ENCODE results near the gene XYLT1. TPM values are rescaled to one million over a fixed set of nuclear protein-coding genes. Genes with fewer than 3 reads are reported as not detected.

The XYLT1 gene
- total and polyA plus RNA-seq, 2 of the 8 experiments (the other 6 are each of a cell fraction or from before 2014, with no cell fraction given), result 6.6 to 25.4 TPM

DNA sequence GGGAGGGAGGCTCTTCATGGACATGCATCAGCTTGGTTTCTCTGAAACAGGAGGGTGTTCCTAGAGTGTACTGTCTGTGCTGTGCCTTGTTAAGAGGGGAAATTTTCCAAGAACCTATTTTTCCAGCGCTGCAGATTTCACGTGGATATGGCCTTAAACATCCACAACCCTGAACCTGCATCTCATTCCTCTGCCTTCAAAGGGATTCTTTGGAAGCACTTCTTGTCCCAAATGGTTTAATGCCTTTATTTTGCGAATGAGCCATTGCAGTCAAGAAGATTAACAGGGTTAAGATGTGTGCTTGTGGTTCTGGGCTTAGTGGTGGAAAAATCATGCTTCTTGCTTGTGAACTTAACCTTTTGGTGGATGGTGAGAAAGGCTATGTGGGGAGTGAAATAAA, 161.2 kb downstream of the XYLT1 start:
- Histone ChIP-seq H4K5ac (ENCODE audit: insufficient read length, low read depth, low read length) (no peak overlapping the region), H3K4ac (replicated peaks; ENCODE audit: insufficient read length, low read depth, low read length) (no peak overlapping the region), H3K4me1 (replicated peaks in 1 of 4; ENCODE audit: control insufficient read depth in 3 of 4, insufficient read depth in 4 of 4, low read length in 3 of 4) (peaks cover 3 to 25% (median 9%) of the 10 kb centered on the region in 4 experiments), H4K20me1 (replicated peaks in 1 of 2; ENCODE audit: control insufficient read depth in 1 of 2, insufficient read depth in 2 of 2, low read length in 2 of 2) (no peaks in the 10 kb centered on the region), H2BK15ac (ENCODE audit: low read length) (0 out of 2 replicates have a peak overlapping the region, but pooled peaks have one; percentile 53), H3K14ac (ENCODE audit: insufficient read length) (no peak overlapping the region), H3K9me3 (ENCODE audit: insufficient read depth in 2 of 2, low read depth in 1 of 2, low read length in 1 of 2) (no peaks in the 10 kb centered on the region), H2AK5ac (ENCODE audit: low read depth, low read length) (no peak overlapping the region), H3K4me3 (ENCODE audit: extremely low read depth in 1 of 4, insufficient read depth in 2 of 4, low read depth in 3 of 4, low read length in 4 of 4) (no peak overlapping the region), H3K9ac (replicated peaks in 1 of 4; ENCODE audit: extremely low read depth in 1 of 4, low read depth in 3 of 4, low read length in 3 of 4) (no peak overlapping the region), H2BK12ac (ENCODE audit: low read depth, low read length) (0 out of 2 replicates have a peak overlapping the region, but pooled peaks have one; percentile 12), H4K91ac (replicated peaks; ENCODE audit: insufficient read length, low read length) (no peak overlapping the region), H3K56ac (replicated peaks; ENCODE audit: insufficient read length, low read depth, low read length) (no peak overlapping the region), H2AFZ (ENCODE audit: low read length) (no peak overlapping the region), H2BK5ac (ENCODE audit: low read depth, low read length) (0 out of 2 replicates have a peak overlapping the region, but pooled peaks have one; percentile 36), H3K18ac (ENCODE audit: extremely low read depth, low read length) (no peak overlapping the region; the same call in 1 of the 2 replicates), H3K27me3 (replicated peaks in 1 of 4; ENCODE audit: control insufficient read depth in 3 of 4, extremely low read depth in 1 of 4, insufficient read depth in 3 of 4, low read length in 3 of 4) (no peaks in the 10 kb centered on the region), H2BK20ac (ENCODE audit: low read length) (0 out of 2 replicates have a peak overlapping the region, but pooled peaks have one; percentile 23), H3K36me3 (ENCODE audit: control insufficient read depth in 2 of 4, insufficient read depth in 4 of 4, low read length in 3 of 4) (no peaks in the 10 kb centered on the region), H4K8ac (ENCODE audit: extremely low read depth, insufficient read depth, low read length) (no peak overlapping the region), H3K4me2 (ENCODE audit: insufficient read depth in 1 of 2, low read depth in 2 of 2, low read length in 2 of 2) (0 out of 4 replicates have a peak overlapping the region, but pooled peaks of 1 of the 2 experiments have one; percentile 4), H3K23me2 (ENCODE audit: low read depth, low read length) (no peaks in the 10 kb centered on the region), H2BK120ac (replicated peaks; ENCODE audit: low read depth, low read length) (no peak overlapping the region), H3K79me2 (ENCODE audit: control insufficient read depth in 1 of 2, insufficient read depth in 2 of 2, low read length in 2 of 2) (peaks cover 0 to 7% of the 10 kb centered on the region in 2 experiments; a peak in 1 of 4 replicates), H3K23ac (ENCODE audit: insufficient read length) (no peak overlapping the region), H3K79me1 (ENCODE audit: low read depth, low read length) (0 out of 2 replicates have a peak, but pooled peaks cover 2% of the 10 kb centered on the region), H3K27ac (ENCODE audit: low read depth, low read length) (no peak overlapping the region)
- ChIA-PET POLR2A (ENCODE audit: partially characterized antibody) (interaction anchor here (0.6 kb wide), 1 partner anchor 14 kb away, joined by 3 read pairs; no protein-coding TSS in a partner anchor), CTCF (ENCODE audit: partially characterized antibody) (interaction anchor here (0.6 to 1.9 kb wide), 2 partner anchors 158 to 321 kb away, joined by 3 to 6 read pairs; no protein-coding TSS in a partner anchor)
- FAIRE-seq, result no peak
- TF ChIP-seq JUND (IDR thresholded peaks at IDR 0.05; ENCODE audit: low read length) (no peak), SUZ12 (IDR thresholded peaks at IDR 0.05; ENCODE audit: low read length) (no peak), RFX5 (IDR thresholded peaks at IDR 0.05; ENCODE audit: borderline replicate concordance, low read depth, low read length) (no peak), NRF1 (IDR thresholded peaks at IDR 0.05; ENCODE audit: low read depth, low read length) (no peak), CEBPB (IDR thresholded peaks at IDR 0.05; ENCODE audit: low read depth, low read length) (no peak), TAF7 (optimal IDR thresholded peaks at IDR 0.05; ENCODE audit: borderline replicate concordance, low read depth, low read length) (no peak), PHF8 (conservative IDR thresholded peaks at IDR 0.05; ENCODE audit: low read depth, low read length) (no peak), SP1 (IDR thresholded peaks at IDR 0.05; ENCODE audit: low read depth, low read length) (no peak), SIN3A (conservative IDR thresholded peaks at IDR 0.05 in 1 of 2, IDR thresholded peaks at IDR 0.05 in 1 of 2; ENCODE audit: low read depth in 1 of 2, low read length in 2 of 2) (no peak)
- TF ChIP-seq, protein P1, sequence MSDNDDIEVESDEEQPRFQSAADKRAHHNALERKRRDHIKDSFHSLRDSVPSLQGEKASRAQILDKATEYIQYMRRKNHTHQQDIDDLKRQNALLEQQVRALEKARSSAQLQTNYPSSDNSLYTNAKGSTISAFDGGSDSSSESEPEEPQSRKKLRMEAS (IDR thresholded peaks at IDR 0.05), result no peak
- no peak for DNase-seq (ENCODE audit: low read depth in 1 of 2, low spot score in 2 of 2)
- 71% methylated on average over 3 of the region's 3 CpGs; no CpG with 5 or more reads in 1 of the 2 experiments for WGBS, 2 experiments (ENCODE audit: extremely low coverage in 1 of 2, insufficient coverage in 1 of 2, insufficient read length in 1 of 2, insufficient replicate concordance in 2 of 2, low coverage in 1 of 2, low lambda C conversion rate in 2 of 2, missing lambda C conversion rate in 1 of 2)

All from H1 (cell line).